ENCODE data around the gene FGF18. TPM values are rescaled to one million over a fixed set of nuclear protein-coding genes. Genes with fewer than 3 reads are reported as not detected.

Gene FGF18
- total RNA-seq, 1 experiment from 2014 or later: 2.1 TPM

- H3K4me3 ChIP-seq (ENCODE audit: low read depth, low read length): no peak overlapping the region
- no TSS peak for BruUV-seq (replicated peaks)
- H3K27ac Mint-ChIP-seq (ENCODE audit: unreplicated experiment): no peak overlapping the region
- intact Hi-C loops (cut with micrococcal nuclease; ENCODE audit: unreplicated experiment): no loop called here
- H3K4me1 Mint-ChIP-seq (ENCODE audit: low read depth, unreplicated experiment): no peaks in the 10 kb centered on the region
- no peaks in the 10 kb centered on the region for H3K27me3 ChIP-seq (replicated peaks; ENCODE audit: control insufficient read depth, insufficient read depth, low read length)
- H3K4me1 ChIP-seq: no peaks in the 10 kb centered on the region
- H3K4me3 Mint-ChIP-seq (ENCODE audit: unreplicated experiment): no peak overlapping the region
- no peak for DNase-seq
- no peaks in the 10 kb centered on the region for H3K9me3 Mint-ChIP-seq (ENCODE audit: unreplicated experiment)
- no peak for TF ChIP-seq CTCF (IDR thresholded peaks at IDR 0.05; ENCODE audit: insufficient read depth in 1 of 2, low read depth in 1 of 2, low read length in 1 of 2, severe bottlenecking in 1 of 2, unreplicated experiment in 1 of 2)
- H3K27me3 Mint-ChIP-seq (ENCODE audit: insufficient read depth, unreplicated experiment): peaks cover 8% of the 10 kb centered on the region
- ChIA-PET CTCF (no interaction called here), POLR2A (no interaction called here)
- no peaks in the 10 kb centered on the region for H3K9me3 ChIP-seq
- no peaks in the 10 kb centered on the region for H3K36me3 ChIP-seq (ENCODE audit: control insufficient read depth, insufficient read depth, low read length)
- H3K36me3 Mint-ChIP-seq (ENCODE audit: insufficient read depth, unreplicated experiment): peaks cover 15% of the 10 kb centered on the region
Observed at GRCh38 chr5:171462136-171462927, 42.9 kb downstream of the FGF18 start.

GRCh38 chr5:171462928-171463861, 43.7 kb downstream of the FGF18 start:
- POLR2A ChIA-PET: no interaction called here
- Histone ChIP-seq H3K4me1 (no peaks in the 10 kb centered on the region), H3K27me3 (replicated peaks; ENCODE audit: control insufficient read depth, insufficient read depth, low read length) (no peaks in the 10 kb centered on the region), H3K4me3 (ENCODE audit: low read depth, low read length) (no peak overlapping the region), H3K36me3 (ENCODE audit: control insufficient read depth, insufficient read depth, low read length) (no peaks in the 10 kb centered on the region), H3K9me3 (no peaks in the 10 kb centered on the region)
- CTCF ChIA-PET: no interaction called here
- Mint-ChIP-seq H3K27me3 (ENCODE audit: insufficient read depth, unreplicated experiment) (peaks cover 8% of the 10 kb centered on the region), H3K27ac (ENCODE audit: unreplicated experiment) (peak overlapping the region; percentile 48), H3K4me3 (ENCODE audit: unreplicated experiment) (no peak overlapping the region), H3K4me1 (ENCODE audit: low read depth, unreplicated experiment) (no peaks in the 10 kb centered on the region), H3K9me3 (ENCODE audit: unreplicated experiment) (no peaks in the 10 kb centered on the region), H3K36me3 (ENCODE audit: insufficient read depth, unreplicated experiment) (peaks cover 10% of the 10 kb centered on the region)
- intact Hi-C loops (cut with micrococcal nuclease; ENCODE audit: unreplicated experiment): no loop called here
- no peak for TF ChIP-seq CTCF (IDR thresholded peaks at IDR 0.05; ENCODE audit: insufficient read depth in 1 of 2, low read depth in 1 of 2, low read length in 1 of 2, severe bottlenecking in 1 of 2, unreplicated experiment in 1 of 2)
- DNase-seq: no peak
- no TSS peak for BruUV-seq (replicated peaks)

GRCh38 chr5:171463862-171464229, 44.4 kb downstream of the FGF18 start:
- Mint-ChIP-seq H3K4me1 (ENCODE audit: low read depth, unreplicated experiment) (no peaks in the 10 kb centered on the region), H3K9me3 (ENCODE audit: unreplicated experiment) (no peaks in the 10 kb centered on the region), H3K4me3 (ENCODE audit: unreplicated experiment) (no peak overlapping the region), H3K27me3 (ENCODE audit: insufficient read depth, unreplicated experiment) (peaks cover 8% of the 10 kb centered on the region), H3K27ac (ENCODE audit: unreplicated experiment) (peak overlapping the region; percentile 48), H3K36me3 (ENCODE audit: insufficient read depth, unreplicated experiment) (peaks cover 10% of the 10 kb centered on the region)
- intact Hi-C loops (cut with micrococcal nuclease; ENCODE audit: unreplicated experiment): no loop called here
- CTCF ChIA-PET: no interaction called here
- DNase-seq: no peak
- no peaks in the 10 kb centered on the region for H3K4me1 ChIP-seq
- no peaks in the 10 kb centered on the region for H3K36me3 ChIP-seq (ENCODE audit: control insufficient read depth, insufficient read depth, low read length)
- H3K27me3 ChIP-seq (replicated peaks; ENCODE audit: control insufficient read depth, insufficient read depth, low read length): no peaks in the 10 kb centered on the region
- no TSS peak for BruUV-seq (replicated peaks)
- no peak for TF ChIP-seq CTCF (IDR thresholded peaks at IDR 0.05; ENCODE audit: insufficient read depth in 1 of 2, low read depth in 1 of 2, low read length in 1 of 2, severe bottlenecking in 1 of 2, unreplicated experiment in 1 of 2)
- no peak overlapping the region for H3K4me3 ChIP-seq (ENCODE audit: low read depth, low read length)
- no peaks in the 10 kb centered on the region for H3K9me3 ChIP-seq
- POLR2A ChIA-PET: no interaction called here
